T-helper 2 cell (primary cell): ENCODE data around the gene SPATA13.
A peak's percentile ranks its signal among the peaks of the same experiment; 100 is the strongest.

Experiments
- DNase-seq, 5 experiments: peaks; one replicate each; pipeline versions ENCODE4 v3.0.0 to v3.0.0-alpha.2; 2012 to 2022
- total RNA-seq, 2 donors: gene quantifications; one replicate each; lab custom pipeline; 2026; lab: John Stamatoyannopoulos, UW

SPATA13 gene
- 173 to 228 reads per million in 2 donors for total RNA-seq

DNA sequence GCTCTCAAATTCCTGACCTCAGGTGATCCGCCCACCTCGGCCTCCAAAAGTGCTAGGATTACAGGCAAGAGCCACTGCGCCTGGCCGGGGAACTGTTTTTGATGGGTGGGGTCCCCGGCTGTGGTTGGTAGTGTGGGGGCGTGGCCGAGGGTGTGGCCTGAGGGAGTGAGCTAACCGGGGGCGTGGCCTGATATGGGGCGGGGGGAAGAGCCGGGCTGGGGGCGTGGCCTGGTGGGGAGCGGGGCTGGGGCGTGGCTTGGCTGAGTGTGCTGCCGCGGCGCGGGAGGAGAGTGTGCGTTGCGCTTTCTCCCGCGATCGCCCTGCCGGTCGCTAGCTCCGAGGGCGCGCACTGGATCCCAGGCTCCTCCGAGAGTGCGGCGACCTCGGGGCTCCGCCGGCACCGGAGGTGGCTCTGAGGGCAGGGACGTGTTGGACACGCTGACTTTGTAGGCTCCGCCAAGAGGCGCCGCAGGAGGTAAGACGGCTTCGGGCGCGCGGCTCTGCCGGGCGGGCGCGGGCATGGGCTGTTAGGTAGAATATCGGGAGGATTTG, at the start of gene SPATA13:
Gene SPATA13 (plus strand): TSS at position 263 of the 552 bp plus-strand sequence. CDS start 62,210 bp downstream, outside the sequence.
- peak; percentile 79 to 97 (median 89) for DNase-seq

- DNase-seq, result no peak
Measured at GRCh38 chr13:24112791-24113190, 47.7 kb upstream of the SPATA13 start.

- no peak for DNase-seq
Measured at GRCh38 chr13:24115671-24116070, 44.8 kb upstream of the SPATA13 start.

- DNase-seq, result no peak
Measured at GRCh38 chr13:24116131-24116530, 44.4 kb upstream of the SPATA13 start.

DNA sequence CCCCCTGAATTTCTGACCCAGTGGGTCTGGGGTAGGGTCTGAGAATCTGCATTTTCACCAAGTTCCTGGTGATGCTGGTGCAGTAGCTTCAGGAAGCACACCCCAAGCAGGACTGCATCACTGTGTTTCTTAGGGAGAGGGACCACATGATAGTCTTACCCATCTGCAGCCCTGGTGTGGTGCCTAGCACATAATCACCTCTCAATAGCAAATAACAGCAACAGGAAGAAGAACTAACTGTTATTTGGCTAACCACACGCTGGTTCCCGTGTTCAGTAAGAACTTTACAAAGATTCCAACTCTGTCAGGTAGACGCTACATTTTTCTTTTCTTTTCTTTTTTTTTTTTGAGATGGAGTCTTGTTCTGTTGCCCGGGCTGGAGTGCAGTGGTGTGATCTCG, 41.9 kb upstream of the SPATA13 start:
- peak in 1 of 5 experiments; percentile 75 for DNase-seq

GRCh38 chr13:24119626-24120508, 40.7 kb upstream of the SPATA13 start:
- no peak for DNase-seq

DNA sequence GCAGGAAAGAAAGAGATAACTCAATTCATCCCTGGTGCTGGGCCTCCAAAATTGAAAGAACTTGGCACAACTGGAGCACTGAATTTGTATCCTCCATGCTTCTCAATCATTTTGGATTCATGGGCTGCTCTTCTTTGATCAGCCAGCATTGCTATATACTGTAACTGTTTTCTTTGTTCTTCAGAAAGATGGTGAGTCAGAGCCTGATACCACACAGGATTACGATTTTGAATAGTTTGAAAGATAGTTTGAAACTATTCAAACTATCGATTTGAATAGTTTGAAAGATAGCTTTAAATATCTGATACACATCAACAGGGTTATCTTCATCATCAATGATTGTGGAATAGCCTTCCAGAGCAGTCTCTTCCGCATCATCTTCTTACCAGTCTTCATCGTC, 38.5 kb upstream of the SPATA13 start:
- DNase-seq, result peak in 1 of 5 experiments; percentile 66

DNA sequence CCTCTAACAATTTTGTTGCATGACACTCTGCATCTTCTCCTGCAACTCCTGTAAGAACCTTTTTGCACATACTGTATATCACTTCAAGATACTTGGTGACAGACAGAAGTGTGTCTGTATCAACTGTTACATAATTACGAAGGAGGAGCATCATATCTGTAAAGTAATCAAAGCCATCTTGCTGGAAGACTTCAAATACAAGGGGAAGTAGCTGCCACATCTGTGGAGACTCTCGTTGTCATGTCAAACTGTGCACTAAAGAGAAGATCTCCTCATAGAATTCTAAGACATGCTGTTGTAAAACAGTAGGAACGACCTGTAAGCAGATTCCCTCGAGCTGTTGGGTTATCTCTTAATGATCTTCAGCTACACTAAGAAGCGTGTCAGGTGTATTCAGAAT, 38.0 kb upstream of the SPATA13 start:
- DNase-seq, result peak in 1 of 5 experiments; percentile 14

- no peak for DNase-seq
Measured at GRCh38 chr13:24123761-24124160, 36.8 kb upstream of the SPATA13 start.

GRCh38 chr13:24124789-24125476, 35.6 kb upstream of the SPATA13 start:
- DNase-seq, result peak in 1 of 5 experiments; percentile 21

DNA sequence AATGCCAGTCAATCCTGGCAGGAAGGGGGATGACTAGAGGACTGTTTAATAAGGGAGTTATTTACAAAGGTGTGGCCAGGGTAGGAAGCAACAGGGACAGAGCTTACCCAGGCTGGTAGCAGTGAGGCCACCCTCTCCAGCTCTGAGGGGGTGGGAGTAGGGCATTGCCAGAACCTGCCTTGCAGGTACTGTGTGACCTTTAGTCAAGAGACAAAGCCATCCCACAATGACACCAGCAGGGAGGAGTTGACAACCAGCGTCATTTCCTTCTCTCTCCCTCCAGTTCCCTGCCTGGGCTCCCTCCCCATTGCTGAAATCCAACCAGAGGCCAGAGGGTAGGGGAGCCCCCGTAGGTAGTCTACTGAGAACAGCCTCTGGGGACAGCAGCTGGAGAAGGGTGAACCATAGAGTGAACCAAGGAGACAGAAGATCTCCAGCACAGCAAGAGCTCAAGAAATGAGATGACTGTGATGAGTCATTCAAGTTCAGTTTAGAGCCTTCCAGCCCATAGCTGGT, 33.3 kb upstream of the SPATA13 start:
- peak in 1 of 5 experiments; percentile 85 for DNase-seq

GRCh38 chr13:24128112-24128511, 32.4 kb upstream of the SPATA13 start:
- DNase-seq, result no peak

DNA sequence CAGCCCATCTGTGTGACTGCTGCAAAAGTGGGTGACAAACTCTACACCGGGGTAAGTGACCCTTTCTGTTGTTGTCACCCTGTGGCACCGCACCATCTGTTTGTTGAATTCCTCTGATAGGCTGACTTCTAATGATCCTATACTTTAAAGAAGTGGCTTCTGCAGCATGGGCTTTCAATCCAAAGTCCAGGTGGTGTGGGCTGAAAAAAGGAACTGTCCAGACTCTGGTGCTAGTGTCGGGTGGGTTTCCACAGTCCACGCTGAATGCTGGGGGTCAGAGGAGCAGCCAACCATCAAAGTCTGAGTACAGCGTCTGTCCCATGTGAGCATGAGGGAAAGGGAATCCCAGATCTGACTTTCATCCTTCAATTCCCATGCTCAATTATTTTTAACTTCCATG, 31.6 kb upstream of the SPATA13 start:
- DNase-seq, result no peak

GRCh38 chr13:24129914-24130774, 30.4 kb upstream of the SPATA13 start:
- peak in 1 of 5 experiments; percentile 85 for DNase-seq

- peak in 1 of 5 experiments; percentile 21 for DNase-seq
Measured at GRCh38 chr13:24131749-24132148, 28.8 kb upstream of the SPATA13 start.

GRCh38 chr13:24133021-24133795, 27.3 kb upstream of the SPATA13 start:
- no peak for DNase-seq

- no peak for DNase-seq
Measured at GRCh38 chr13:24134231-24134630, 26.3 kb upstream of the SPATA13 start.

GRCh38 chr13:24134757-24135156, 25.8 kb upstream of the SPATA13 start:
- no peak for DNase-seq

DNA sequence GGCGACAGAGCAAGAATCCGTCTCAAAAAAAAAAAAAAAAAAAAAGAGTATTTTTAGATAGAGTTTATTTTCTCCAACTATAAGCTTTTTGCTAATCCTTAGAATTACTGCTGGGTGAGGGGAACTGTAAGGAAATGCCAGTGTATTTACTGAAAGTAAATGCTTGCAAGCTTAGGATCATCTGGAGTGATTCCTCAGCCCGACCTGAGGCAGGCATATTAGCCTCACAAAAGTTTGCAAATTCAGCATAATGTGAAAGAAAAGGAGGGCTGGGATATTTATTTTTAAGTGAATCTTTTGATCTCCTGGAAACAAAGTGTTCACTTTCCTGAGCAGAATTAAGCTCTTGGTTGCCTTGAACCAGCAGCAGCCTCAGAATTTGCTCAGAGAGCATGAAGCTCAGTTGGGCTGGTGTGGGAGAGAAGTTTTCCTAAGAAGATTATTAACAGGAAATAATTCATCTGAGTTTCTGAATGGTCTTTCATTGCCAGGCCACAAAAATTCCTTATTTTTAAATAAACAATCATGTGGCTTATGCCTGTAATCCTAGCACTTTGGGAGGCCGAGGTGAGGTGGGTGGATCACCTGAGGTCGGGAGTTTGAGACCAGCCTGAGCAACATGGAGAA, 24.7 kb upstream of the SPATA13 start:
- no peak for DNase-seq

DNA sequence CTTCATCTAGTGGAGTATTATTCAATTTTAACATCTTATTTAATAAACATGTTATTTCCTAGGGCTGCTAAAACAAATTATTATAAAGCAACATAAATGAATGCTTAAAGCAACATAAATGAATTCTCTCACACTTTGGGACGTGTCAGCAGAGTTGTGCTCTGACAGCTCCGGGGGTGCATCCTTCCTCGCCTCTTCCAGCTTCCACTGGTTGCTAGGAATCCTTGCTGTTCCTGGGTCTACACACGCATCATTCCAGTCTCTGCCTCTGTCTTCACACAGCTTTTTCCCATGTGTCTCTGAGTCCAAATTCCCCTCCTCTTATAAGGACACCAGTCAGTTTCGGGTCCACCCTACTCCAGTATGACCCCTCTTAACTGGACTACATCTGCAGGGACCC, 21.6 kb upstream of the SPATA13 start:
- no peak for DNase-seq
